Epithelial cell of esophagus (primary cell): ENCODE data around the gene ZNF30.
"Not testable (repeated sequence)": the region's sequence is repeated elsewhere in the genome, so short reads cannot be mapped to it uniquely, and the experiment has no call there.

Experiments
- DNase-seq: peaks from one replicate; pipeline ENCODE4 v3.0.0; 2010; ENCODE audit warnings: low read depth
- H3K4me3 ChIP-seq: 2 replicates; pipeline ENCODE4 v1.5.1; 2011; ENCODE audit warnings: mild to moderate bottlenecking, low read length, control low read depth
- TF ChIP-seq, protein P1 (sequence below): IDR thresholded peaks from 2 replicates; pipeline ENCODE4 v1.5.1; 2011; ENCODE audit warnings: low read depth, mild to moderate bottlenecking, low read length, control low read depth, inconsistent platforms; ENCODE audit not compliant: insufficient read depth; ENCODE audit errors: missing control alignments

Gene ZNF30

DNA sequence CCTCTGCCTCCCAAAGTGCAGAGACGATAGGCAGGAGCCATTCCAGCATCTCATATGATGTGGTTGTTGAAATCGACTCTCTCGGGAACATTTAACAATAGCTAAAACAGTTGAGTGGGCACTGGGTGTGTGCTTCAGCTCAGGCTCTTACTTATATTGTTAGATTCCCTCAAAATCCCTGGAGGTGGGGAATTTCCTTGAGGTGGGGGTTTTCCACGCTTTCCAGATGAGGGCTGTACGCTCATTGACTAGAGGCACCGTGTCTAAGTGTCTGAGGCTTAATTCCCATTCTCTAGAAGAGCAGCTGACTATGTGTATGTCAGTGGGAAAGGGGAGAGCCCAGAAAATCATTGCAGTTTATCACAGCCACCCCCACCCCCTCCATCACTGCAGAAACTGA is 62.6 kb downstream of the ZNF30 start:
- H3K4me3 ChIP-seq = no peak overlapping the region
- no peak for DNase-seq
- TF ChIP-seq, protein P1, sequence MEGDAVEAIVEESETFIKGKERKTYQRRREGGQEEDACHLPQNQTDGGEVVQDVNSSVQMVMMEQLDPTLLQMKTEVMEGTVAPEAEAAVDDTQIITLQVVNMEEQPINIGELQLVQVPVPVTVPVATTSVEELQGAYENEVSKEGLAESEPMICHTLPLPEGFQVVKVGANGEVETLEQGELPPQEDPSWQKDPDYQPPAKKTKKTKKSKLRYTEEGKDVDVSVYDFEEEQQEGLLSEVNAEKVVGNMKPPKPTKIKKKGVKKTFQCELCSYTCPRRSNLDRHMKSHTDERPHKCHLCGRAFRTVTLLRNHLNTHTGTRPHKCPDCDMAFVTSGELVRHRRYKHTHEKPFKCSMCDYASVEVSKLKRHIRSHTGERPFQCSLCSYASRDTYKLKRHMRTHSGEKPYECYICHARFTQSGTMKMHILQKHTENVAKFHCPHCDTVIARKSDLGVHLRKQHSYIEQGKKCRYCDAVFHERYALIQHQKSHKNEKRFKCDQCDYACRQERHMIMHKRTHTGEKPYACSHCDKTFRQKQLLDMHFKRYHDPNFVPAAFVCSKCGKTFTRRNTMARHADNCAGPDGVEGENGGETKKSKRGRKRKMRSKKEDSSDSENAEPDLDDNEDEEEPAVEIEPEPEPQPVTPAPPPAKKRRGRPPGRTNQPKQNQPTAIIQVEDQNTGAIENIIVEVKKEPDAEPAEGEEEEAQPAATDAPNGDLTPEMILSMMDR = no peak

DNA sequence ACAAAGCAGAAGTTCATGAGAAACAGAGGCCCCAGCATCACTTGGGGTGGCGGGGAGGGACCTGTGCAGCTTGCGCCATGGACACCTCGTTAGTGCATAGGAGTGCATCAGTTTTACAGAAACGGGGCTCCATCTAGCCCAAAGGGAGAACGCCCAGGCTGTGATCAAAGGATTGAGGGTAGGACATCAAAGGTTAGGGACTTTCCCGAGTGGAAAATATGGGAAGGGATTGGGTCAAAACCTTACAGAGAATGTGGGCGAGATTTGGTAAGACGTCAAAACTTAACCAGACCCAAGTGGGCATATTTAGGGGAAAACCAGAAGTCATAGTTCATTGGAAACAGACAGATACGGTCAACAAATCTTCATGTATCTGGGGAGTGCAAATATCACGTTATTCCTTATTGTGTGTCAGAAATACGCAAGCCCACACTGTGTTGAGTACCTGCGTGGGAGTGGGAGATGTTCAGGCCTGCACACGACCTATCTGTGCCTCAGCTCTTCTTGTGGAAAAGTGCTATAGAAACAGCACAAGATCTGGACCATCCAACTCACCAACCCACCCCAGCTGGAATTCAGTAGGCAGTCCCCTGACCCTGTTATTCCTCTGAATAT is 64.0 kb downstream of the ZNF30 start:
- no peak for DNase-seq
- H3K4me3 ChIP-seq = no peak overlapping the region
- TF ChIP-seq, protein P1 = no peak

DNA sequence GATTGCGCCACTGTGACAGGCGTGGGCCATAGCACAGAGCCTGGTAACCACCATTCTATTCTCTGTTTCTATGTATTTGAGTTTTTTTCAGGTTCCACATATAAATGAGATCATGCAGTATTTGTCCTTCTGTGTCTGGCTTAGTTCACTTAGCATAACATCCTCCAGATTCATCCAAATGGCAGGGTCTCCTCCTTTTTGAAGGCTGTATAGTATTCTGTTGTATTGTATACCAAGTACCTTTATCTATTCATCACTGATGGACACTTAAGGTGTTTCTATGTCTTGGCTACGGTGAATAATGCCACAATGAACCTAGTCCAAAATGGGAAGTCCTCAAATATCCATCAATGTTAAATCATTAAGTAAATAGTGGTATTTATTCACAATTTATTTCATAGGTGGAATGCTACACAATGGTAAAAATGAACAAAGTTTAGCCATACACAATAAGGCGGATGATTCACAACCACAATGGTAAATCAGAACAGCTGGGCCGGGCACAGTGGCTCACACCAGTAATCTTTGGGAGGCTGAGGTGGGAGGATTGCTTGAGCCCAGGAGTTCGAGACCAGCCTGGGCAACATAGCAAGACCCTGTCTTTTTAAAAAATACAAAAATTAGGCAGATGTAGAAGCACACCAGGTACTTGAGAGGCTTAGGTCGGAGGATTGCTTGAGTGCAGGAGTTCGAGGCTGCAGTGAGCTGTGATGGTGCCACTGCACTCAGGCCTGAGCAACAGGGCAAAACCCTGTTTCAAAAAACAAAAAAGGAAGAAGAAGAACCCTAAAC is 65.0 kb downstream of the ZNF30 start:
- DNase-seq = no peak
- no peak overlapping the region for H3K4me3 ChIP-seq
- TF ChIP-seq, protein P1 = no peak

DNA sequence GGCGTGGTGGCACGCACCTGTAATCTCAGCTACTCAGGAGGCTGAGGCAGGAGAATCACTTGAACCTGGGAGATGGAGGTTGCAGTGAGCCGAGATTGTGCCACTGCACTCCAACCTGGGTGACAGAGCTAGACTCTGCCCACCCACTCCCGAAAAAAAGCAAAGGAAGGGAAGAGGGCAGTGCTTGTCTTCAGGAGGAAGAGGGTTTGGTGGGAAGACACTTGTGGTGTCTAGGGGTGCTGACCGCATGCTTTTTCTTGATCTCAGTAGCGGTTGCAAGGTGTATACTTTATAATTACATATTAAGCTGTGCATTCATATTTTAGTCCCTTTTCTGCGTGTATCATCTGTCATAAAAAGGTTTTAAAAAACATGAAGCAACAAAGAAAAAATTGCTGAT is 65.9 kb downstream of the ZNF30 start:
- not testable (repeated sequence) for H3K4me3 ChIP-seq, DNase-seq

DNA sequence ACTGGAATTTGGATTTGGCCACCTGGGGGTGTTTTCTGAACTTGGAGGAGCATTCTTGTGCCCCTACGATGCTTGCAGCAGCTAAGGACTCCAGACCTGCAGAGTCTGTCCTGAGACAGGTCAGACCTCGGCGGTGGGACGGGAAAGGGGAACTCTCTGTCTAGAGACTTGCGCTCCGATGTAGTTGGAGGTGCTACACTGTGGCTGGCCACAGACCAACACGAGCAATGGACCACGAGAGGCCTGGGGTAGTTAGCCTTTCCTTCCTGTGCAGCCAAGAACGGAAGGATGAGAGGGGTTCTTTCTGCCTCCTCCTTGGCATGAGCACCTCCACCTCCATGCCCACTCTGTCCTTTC is 67.6 kb downstream of the ZNF30 start:
- TF ChIP-seq, protein P1 = no peak
- H3K4me3 ChIP-seq = no peak overlapping the region
- DNase-seq = no peak
